ENCODE results near the gene CSF2.

Gene CSF2

GRCh38 chr5:132072070-132072469, 1.5 kb upstream of the CSF2 start:
- TF ChIP-seq CTCF (IDR thresholded peaks at IDR 0.05; ENCODE audit: borderline replicate concordance, control extremely low read depth, extremely low read depth, insufficient read depth, missing control alignments) = no peak
- DNase-seq (ENCODE audit: low spot score) = no peak
- in situ Hi-C loops (cut with MboI; ENCODE audit: low sequenced_read_pairs, unreplicated experiment) = no loop called here

- DNase-seq (ENCODE audit: low spot score) = no peak
- in situ Hi-C loops (cut with MboI; ENCODE audit: low sequenced_read_pairs, unreplicated experiment) = no loop called here
- no peak for TF ChIP-seq CTCF (IDR thresholded peaks at IDR 0.05; ENCODE audit: borderline replicate concordance, control extremely low read depth, extremely low read depth, insufficient read depth, missing control alignments)
These were observed 1.1 kb upstream of the CSF2 start for GRCh38 chr5:132072528-132072927.

GRCh38 chr5:132074091-132074771, 642 bp downstream of the CSF2 start:
- TF ChIP-seq CTCF (IDR thresholded peaks at IDR 0.05; ENCODE audit: borderline replicate concordance, control extremely low read depth, extremely low read depth, insufficient read depth, missing control alignments) = no peak

GRCh38 chr5:132074772-132075718, 1.5 kb downstream of the CSF2 start:
- TF ChIP-seq CTCF (IDR thresholded peaks at IDR 0.05; ENCODE audit: borderline replicate concordance, control extremely low read depth, extremely low read depth, insufficient read depth, missing control alignments) = no peak
- DNase-seq (ENCODE audit: low spot score) = no peak
- in situ Hi-C loops (cut with MboI; ENCODE audit: low sequenced_read_pairs, unreplicated experiment) = no loop called here

More at GRCh38 chr5:132074091-132074771, 642 bp downstream of the CSF2 start:
- no peak for DNase-seq (ENCODE audit: low spot score)
- in situ Hi-C loops (cut with MboI; ENCODE audit: low sequenced_read_pairs, unreplicated experiment) = no loop called here

DNA sequence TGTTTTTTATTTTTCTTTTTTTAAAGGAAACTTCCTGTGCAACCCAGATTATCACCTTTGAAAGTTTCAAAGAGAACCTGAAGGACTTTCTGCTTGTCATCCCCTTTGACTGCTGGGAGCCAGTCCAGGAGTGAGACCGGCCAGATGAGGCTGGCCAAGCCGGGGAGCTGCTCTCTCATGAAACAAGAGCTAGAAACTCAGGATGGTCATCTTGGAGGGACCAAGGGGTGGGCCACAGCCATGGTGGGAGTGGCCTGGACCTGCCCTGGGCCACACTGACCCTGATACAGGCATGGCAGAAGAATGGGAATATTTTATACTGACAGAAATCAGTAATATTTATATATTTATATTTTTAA, 2.1 kb downstream of the CSF2 start:
- in situ Hi-C loops (cut with MboI; ENCODE audit: low sequenced_read_pairs, unreplicated experiment) = no loop called here
- TF ChIP-seq CTCF (IDR thresholded peaks at IDR 0.05; ENCODE audit: borderline replicate concordance, control extremely low read depth, extremely low read depth, insufficient read depth, missing control alignments) = no peak
- DNase-seq (ENCODE audit: low spot score) = no peak

GRCh38 chr5:132076202-132076830, 2.7 kb downstream of the CSF2 start:
- TF ChIP-seq CTCF (IDR thresholded peaks at IDR 0.05; ENCODE audit: borderline replicate concordance, control extremely low read depth, extremely low read depth, insufficient read depth, missing control alignments) = no peak
- in situ Hi-C loops (cut with MboI; ENCODE audit: low sequenced_read_pairs, unreplicated experiment) = no loop called here
- no peak for DNase-seq (ENCODE audit: low spot score)
